HG02938 (cell line): Measurements from ENCODE around the gene SLC8A3.

ENCODE experiments used
- ATAC-seq: cut with Tn5 transposase; IDR thresholded peaks from one replicate; pipeline ENCODE4 v1.9.1; 2021; ENCODE audit warnings: mild to moderate bottlenecking, moderate library complexity; ENCODE audit not compliant: unreplicated experiment

The SLC8A3 gene

DNA sequence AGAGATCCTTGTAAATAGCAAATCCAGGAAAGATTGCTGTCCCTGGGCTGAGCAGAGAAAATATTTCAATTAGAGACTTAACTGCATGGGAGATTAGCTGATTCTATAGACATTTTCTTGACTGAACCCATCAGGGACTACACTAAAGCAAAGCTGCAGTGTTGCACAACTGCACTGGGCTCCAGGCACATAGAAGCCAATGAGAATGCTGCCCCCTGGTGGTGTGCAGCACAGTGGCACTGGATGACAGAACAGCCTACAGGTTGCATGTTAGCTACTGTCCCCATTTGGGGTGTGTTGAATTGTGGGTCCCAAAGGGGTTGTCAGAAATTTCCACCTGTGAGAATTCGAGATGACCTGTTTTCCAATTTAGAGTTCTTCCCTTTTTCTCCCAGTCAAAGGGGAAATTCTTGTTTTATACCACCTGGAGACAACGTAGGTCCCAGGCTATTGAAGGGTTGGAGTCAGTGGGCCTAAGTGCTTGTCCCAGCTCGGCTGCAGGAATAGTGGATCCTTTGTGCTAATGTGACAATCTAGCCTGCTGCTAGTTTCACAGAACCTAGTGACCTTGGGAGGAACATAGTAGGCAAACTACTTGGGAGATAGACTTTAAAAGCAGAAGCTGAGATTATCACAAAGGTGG is 114.7 kb downstream of the SLC8A3 start:
- ATAC-seq: no peak

DNA sequence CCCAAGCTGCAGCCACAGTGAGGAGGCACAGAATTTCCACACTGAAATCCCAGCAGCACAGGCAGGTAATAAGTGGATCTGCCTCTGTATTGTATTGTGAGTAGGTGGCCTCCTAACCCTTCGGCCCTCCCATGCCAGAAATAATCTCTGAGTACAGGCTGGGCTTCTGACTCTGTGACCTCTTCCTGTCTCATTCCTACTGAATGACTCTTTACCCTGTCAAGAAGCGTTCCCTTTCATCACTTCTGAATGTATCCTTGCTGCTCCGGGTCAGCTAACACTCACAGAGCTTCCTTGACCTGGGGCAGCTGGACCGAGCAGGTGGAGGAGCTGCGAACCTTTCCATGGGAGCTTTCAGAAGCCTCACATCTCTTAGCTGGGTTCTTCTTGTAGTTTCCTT is 119.6 kb downstream of the SLC8A3 start:
- ATAC-seq: no peak

DNA sequence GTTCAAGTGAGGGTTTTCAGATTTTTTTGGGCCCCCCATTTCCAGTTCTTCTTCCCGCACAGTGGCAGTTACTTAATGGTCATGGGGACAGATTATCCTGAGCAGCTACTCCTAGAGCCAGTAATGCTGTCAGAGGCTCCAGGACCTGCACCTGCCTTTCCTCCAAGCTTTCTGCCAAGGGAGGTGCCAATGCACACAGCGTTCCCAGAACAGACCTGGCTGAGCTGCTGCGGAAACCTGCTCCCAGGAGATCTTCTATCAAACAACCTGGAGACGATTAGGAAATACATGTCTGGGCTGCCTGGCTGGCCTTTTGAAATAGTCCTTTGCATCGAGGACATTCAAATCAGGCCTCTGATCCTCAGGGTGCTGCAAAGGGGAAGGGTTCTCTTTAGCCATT is 120.9 kb downstream of the SLC8A3 start:
- no peak for ATAC-seq

DNA sequence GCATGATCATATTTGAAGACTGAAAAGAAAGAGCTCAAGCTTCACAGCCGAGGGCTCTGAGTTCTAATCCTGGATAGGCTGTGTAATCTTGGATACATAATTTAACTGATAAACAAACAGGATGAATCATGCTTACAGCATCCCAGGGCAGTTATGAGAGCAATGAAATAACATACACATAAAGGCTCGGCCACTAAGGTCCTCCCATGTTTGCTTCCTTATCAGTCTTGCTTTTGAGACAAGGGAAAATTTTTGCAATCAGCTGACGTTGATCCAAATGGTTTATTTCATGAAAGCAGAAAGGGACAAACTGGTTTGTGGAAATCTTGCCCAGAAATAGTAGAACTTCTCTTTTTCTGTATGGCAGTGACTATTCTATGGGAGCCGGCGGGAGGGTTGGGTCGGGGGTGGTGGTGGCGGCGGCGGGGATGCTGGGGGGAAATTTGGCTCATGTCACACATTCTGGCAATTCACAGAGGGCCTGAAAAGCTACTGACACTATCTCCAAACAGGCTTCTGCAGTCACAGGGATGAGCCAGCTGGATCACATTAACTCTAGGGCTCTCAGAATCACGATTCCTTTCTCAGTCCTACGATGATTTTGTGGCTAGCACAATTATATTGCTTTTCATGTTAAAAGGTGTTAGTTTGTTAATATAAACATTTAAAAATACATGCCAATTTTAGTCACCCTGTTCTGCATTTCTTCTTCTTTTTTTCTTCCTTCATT is 124.5 kb downstream of the SLC8A3 start:
- no peak for ATAC-seq

DNA sequence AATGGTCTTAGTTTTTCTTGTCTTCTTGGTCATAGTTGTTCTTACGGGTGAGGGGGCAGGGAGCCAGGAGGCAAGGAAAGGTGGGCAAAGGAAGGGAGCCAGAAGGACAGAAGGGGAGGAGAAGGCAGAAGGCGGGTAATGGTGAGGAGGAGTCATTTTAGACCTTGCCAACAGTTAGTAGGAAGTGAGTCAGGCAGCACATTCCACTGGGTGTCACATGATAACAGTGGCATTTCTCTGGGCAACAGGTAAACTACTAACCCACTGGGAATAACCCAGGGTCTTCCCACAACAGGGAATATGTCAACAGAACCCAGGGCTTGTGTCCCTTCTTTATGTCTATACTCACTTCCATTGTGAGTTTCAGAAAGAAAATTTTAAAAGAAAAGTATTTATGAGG is 127.6 kb downstream of the SLC8A3 start:
- ATAC-seq: no peak

DNA sequence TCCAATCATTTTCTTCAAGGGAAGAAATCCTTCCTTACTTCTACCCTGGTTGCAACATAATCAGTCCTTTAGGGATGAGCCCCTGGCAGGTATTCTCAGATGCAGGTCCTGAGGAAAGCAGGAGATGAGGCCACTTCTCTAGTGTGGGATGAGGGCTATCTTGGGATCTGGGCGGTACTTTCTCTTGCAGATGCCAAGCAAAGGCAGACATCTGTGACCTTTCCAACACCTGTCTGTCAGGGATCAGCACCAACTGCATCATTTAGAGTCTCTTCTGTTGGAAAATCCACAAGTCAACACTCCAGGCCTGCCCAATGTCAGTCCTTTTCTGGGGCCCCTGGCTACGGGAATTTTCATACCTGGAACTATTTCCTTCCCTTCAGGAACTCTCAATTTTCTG is 129.2 kb downstream of the SLC8A3 start:
- no peak for ATAC-seq

DNA sequence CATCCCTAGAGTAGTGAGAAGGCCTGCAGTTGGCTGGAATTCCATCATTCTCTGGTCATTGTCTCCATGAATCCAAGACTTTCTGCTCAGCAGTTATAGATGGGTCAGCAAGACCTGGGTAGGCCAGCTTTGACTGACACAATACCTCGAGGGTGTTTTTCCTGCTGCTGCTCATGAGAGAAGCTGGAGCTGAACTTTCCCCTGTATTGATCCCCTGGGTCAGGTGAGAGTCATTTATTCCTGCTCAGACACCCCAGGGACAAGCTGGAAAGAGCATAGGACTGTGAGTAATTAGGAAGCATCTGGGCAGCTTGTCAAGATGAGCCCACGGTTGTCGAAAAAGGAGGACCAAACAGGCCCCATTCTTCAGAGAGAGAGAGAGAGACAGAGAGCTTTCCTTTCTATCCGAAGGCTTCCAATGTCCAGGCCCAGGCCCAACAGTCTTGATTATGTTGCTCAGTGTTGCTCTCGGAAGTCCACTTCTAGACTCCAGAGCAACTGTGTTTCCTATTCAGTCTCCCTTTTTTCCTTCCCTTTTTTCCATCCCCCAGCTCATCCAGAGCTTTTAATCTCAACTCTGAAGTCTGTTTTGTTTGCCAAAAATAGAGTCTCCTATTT is 131.1 kb downstream of the SLC8A3 start:
- no peak for ATAC-seq

DNA sequence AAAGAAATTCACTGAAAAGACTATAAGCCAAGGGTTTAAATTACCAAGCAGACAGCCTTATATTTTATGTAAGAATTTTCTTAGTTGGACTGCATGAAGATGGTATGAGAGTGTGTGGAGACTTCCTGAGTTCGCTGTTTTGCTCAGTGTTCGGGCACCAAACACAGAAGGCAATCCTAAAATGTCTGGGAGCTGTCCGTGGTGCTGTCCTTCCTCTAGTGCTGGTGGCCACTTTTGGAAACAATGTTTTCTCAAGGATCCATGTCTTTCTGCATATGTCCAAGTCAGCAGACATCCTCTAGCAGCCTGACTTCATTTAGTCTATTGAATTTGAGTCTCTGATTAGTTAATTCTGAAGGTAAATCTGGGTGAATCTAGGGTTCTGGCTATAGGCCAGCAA is 135.8 kb downstream of the SLC8A3 start:
- ATAC-seq: no peak

DNA sequence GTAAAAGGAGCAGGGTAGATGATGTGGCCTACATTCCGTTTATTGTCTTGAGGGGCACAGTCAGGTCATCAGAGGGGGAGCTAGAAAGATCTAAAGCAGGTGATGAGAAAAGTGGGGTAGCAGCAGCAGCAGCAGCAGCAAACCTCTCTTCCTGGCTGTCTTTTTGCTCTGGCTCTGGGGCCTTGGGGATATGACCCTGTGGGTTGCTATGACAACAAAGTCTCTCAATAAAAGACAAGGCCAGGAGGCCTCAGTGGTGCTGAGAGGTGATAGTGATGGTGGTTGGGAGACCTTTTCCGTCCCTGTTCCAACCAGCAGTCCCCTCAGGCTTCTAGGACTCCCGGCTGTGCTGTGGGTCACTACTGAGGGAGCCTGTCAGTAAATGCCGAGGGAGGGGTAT is 138.6 kb downstream of the SLC8A3 start:
- no peak for ATAC-seq

DNA sequence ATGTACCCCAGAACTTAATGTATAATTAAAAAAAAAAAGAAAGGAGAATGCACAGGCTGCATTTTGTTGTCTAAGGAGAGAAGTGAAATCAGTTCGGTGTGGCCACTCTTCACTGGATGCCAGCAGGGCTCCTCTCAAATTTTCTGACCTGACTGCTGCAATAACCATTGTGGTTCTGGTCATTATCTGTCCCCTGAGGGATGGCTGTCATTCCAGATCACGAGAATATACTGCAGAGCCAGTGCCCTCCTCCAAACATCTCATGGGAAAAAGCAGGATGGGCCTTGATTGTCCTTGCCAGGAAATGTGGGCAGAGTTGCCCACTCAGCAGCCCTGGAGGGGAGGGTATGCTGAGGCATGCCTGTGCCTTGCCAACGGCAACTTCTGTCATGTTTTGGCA is 139.1 kb downstream of the SLC8A3 start:
- ATAC-seq: no peak

DNA sequence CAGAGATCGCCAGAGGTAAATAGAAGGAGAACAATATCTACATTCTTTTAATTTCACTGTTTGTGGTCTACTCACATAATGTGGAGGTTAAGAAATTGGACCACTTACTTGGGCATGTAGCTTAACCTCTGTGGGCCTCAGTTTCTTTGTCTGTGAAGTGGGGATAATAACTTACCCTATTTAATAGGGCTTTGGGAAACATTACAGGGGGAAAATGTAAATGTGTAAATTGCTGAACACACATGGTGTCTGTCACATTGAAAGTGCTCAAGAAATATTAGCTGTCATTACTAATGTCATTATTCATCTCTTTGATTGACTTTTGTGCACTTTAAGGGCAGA is 140.5 kb downstream of the SLC8A3 start:
- no peak for ATAC-seq

DNA sequence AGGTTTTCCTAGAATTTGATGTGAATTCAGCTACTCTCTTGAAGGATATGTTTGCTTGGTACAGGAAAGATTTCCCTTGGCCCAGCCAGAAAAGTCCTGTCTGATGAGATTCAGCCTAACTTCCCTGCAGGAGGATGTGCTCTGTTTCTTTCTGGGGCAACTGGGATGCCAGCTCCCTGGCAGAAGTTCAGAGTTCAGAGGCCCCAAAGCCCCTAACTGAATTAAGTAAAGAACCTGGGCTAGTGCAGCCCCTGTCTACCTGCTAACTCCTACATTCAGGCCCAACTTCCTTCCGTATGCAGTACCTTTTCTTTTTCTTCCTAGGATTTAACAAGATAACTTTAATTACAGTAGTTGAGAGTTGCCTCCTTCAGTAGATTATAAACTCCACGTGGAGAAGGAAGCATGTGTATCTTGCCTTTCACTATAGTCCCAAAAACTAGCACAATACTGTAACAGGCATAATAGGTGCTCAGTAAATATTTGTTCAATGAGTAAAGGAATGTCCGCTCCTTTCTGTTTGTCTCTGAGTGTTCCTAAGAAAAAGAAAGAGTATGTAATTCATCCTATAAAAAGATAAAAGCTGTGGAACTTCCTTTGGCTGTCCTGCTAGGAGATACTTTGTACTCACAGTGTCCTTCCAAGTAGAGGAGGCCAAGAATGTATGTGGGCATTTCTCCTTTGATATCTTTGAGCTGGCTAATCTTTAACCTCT is 141.0 kb downstream of the SLC8A3 start:
- no peak for ATAC-seq

DNA sequence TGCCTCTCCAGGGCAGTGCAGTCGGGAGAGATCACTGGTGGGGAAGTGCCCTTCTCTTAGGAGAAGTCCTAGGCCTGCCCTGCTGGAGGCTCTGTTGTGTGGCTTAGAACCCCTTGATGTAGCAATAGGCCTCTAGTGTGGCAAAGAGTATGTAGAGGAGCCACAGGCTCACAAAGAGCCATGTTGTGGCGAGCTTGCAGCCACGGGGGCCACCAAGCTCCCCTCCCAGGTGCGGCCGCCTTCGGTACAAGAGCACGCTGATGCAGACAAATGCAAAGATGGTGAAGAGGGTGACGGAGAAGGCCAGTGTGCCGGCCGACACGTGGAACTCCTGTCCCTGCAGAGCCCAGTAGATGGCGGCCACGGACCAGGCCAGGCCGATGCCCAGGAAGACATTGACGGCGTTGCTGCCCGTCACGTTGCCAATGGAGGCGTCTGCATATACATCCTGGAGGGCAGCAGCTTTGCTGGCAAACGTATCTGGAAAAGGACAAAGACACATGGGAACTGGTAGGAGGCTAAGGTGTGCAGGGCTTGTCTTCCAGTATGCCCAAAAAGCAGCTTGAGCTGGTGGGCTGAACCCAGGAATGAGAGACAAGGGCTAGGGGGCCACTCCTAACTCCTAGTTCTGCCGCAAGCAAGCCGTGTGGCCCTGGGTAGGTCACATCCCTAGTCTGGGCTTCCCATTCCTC is 142.8 kb downstream of the SLC8A3 start:
- no peak for ATAC-seq

DNA sequence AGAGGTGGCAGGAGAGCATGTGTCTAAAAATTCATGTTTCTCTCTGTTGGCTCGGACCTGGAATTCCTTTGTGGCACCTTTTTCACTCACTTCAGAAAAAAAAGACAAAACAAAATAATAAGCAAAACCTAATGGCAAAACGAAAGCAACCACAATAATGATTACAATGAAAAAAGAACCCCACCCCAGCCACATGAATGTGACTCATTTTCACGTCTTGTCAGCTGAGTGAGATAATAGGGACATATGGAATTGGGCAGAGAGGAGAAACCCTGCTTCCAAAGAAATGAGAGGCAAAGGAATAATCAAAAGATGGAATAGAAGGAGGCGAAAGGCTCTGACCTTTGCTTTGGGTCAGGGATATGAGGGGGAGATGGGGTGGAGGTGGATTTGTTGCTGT is 143.4 kb downstream of the SLC8A3 start:
- ATAC-seq: no peak

DNA sequence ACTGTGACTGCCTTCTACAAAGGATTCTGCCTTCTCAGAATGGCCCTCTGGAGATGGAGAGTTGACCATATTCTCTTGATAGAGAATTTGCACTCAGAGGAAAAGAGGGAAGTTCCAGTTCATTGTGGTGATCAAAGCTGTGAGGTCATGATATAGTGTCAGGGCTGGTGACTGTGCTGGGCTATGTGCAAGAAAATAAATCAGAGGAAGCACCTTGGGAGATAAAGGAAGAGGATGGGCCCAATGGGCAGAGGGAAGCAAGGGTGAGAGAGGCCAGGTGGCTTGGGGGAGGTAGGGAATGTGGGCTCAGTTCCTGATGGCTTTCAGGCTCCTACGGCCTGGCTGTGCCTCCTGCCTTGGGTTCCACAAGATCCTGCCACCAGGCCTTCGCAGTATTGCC is 145.8 kb downstream of the SLC8A3 start:
- ATAC-seq: no peak

DNA sequence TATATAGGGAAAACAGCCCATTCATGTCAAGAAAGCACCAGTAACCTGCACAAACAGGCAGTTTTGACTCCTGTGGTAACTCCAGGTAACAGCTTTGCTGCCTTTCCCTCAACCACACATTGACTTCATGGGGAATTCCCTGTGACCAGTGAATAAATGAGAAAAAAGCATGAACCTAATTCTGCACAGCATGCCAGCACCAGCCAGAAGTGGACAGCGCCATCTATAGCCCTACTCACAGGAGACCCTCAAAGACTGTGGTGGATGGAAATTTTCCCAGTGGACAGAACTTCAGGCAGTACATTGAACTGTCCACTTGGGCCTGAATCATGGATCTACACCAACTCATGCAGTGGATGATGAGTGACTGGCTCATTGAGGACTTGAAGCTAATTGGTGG is 152.1 kb downstream of the SLC8A3 start:
- ATAC-seq: no peak

DNA sequence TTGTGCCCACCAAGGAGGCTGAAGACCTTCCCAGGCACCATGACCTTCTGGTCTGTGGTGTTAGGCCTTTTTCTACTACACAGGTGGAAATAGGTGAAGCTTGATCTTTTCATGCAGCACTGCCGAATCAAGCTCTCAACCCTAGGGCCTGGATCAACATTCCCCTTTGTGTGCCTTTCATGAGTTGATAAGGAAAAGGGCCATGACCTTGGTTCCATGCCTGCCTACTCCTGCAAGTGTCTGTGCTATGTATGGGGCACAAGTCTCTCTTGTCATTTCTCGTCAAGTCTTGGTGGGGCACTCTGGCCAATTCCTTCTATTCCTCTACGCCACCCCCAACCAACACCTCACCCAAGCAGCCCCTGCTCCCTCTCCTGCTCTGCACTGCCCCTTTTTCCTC is 154.5 kb downstream of the SLC8A3 start:
- ATAC-seq: no peak

DNA sequence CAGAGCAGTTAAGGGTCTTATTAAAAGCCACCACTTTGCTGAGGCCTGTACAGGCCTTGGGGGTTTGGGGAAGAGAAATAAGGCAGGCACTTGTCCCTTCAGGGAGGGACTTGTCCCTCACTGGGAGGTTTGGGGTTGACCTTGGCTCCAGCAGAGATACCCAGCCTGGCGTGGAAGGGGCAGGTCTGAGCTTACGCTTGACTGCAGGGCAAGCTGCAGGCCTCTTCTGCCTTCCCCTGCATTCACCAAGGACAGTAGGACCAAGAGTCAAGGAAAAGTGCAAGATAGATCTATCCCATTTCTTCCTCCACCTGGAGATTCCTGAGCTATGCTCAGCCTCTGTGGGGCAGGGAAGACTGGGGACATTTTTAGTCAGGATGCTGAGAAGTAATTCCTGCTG is 155.2 kb downstream of the SLC8A3 start:
- ATAC-seq: no peak

DNA sequence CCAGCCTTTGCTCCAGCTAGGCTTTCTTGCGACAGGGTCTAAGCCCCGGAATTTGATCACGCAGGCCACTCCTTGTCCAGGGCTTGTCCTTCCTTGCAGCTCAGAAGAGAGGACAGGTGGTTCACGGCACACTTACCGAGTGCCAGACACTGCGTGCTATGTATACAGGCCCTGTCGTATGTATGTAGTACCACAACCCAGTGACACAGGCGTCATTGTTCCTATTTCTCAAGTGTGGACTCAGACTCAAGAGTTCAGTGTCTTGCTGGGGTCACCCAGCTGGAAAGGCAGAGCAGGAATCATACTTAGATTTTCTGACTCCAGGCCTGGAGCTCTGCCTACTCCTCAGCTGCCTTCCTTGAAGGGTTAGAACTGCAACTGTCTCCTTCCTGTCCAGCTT is 155.6 kb downstream of the SLC8A3 start:
- no peak for ATAC-seq

DNA sequence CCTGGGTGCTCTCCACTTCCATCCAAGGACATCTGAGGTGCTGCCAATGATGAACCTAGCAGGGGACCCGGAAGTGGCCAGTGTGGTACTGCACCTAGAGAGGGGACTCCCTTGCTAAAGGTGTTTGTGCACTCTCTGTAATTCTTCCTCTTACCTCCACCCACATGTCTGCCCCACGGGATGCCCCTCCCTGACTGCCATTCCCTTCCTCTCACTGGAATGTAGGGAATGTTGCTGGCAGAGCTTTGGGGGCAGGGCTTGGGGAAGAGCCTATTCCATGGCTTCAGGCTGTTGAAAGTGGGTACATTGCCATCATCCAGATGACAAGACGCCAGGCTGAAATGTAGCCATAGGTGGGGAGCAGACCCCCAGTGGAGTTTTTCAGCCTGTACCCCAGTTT is 156.3 kb downstream of the SLC8A3 start:
- ATAC-seq: no peak

DNA sequence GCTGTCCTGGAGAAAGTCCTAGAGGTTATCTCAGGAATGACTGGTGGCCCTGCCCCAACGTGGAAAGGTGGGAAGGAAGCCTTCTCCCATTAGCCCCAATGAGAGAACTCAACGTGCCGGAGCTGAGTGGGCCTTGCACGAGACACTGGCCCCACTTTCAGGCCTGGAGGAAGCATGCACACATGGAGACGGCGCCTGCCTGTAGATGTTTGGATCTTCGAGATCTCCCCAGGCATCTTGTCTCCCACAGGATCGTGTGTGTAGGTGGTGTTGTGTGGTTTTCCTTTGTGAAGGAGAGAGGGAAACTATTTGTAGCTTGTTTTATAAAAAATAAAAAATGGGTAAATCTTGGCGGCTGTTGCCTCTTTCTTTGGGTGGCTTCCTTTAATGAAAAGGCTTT is 156.7 kb downstream of the SLC8A3 start:
- ATAC-seq: no peak
